Measurements from ENCODE around the gene FGF13.

- TF ChIP-seq POLR2A (IDR thresholded peaks at IDR 0.05; ENCODE audit: low read depth, low read length) (no peak), CTCF (conservative IDR thresholded peaks at IDR 0.05; ENCODE audit: low read depth, low read length) (no peak), RAD21 (IDR thresholded peaks at IDR 0.05; ENCODE audit: low read length) (no peak), RCOR1 (IDR thresholded peaks at IDR 0.05; ENCODE audit: insufficient replicate concordance, low read length) (no peak), SMC3 (IDR thresholded peaks at IDR 0.05; ENCODE audit: low read depth, low read length) (no peak), MXI1 (IDR thresholded peaks at IDR 0.05; ENCODE audit: borderline replicate concordance, low read depth, low read length) (no peak), CEBPB (IDR thresholded peaks at IDR 0.05; ENCODE audit: low read depth, low read length) (no peak), MAZ (IDR thresholded peaks at IDR 0.05; ENCODE audit: borderline replicate concordance, low read depth, low read length) (no peak), USF2 (IDR thresholded peaks at IDR 0.05; ENCODE audit: low read depth, low read length) (no peak), BHLHE40 (IDR thresholded peaks at IDR 0.05; ENCODE audit: low read depth, low read length) (no peak), NFE2L2 (IDR thresholded peaks at IDR 0.05; ENCODE audit: low read depth, low read length) (no peak), RFX5 (IDR thresholded peaks at IDR 0.05; ENCODE audit: low read depth, low read length) (no peak), FOS (IDR thresholded peaks at IDR 0.05; ENCODE audit: low read depth, low read length) (no peak), MAFK (IDR thresholded peaks at IDR 0.05; ENCODE audit: low read depth, low read length) (no peak)
Measured at GRCh38 chrX:138704596-138704995, 6.9 kb downstream of the FGF13 start.

Measured in IMR-90 (cell line).